ENCODE measurements around the gene TRPV4. TPM values are rescaled to one million over a fixed set of nuclear protein-coding genes. Genes with fewer than 3 reads are reported as not detected.

The TRPV4 gene
- polyA plus RNA-seq, 1 donor from 2014 or later: not detected

- H4K20me1 ChIP-seq (ENCODE audit: insufficient read depth): no peaks in the 10 kb centered on the region
- no peaks in the 10 kb centered on the region for H3K9me2 ChIP-seq (ENCODE audit: insufficient read depth, low read length)
- peak overlapping the region; percentile 90 for H3K27ac ChIP-seq (ENCODE audit: low read length)
Measured at GRCh38 chr12:109738209-109738608, 95.0 kb downstream of the TRPV4 start.

DNA sequence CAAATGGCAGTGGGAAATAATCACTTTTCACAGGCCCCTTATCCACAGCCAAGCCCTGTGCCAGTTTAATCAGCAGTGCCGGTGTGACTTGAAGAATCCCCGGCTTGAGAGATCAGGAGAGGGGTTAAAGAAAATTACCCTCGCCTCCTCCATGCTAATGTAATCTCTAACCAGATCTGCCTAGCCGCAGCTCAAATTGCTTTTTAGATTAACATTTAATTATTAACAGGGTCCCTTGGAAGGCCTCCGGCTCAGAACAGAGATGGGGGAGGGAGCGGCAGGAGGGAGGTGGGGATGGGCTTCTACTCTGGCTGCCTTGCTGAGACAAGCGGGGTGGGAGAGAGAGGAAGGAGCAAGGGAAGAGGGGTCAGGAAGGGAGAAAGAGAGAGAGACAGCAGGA is 95.6 kb downstream of the TRPV4 start:
- Histone ChIP-seq H3K4me2 (ENCODE audit: low read length) (peak overlapping the region; percentile 65), H3F3A (ENCODE audit: insufficient read depth, low read length, poor library complexity, severe bottlenecking) (peaks cover 6% of the 10 kb centered on the region), H3K9me3 (ENCODE audit: low read length) (no peaks in the 10 kb centered on the region), H3K9ac (ENCODE audit: low read length) (peak overlapping the region; percentile 64), H2AFZ (ENCODE audit: low read depth, low read length) (no peak overlapping the region), H3K79me2 (replicated peaks; ENCODE audit: insufficient read depth, low read length) (peaks cover 59% of the 10 kb centered on the region), H3K27me3 (ENCODE audit: insufficient read depth, low read depth, low read length) (no peaks in the 10 kb centered on the region), H3K9me2 (ENCODE audit: insufficient read depth, low read length) (no peaks in the 10 kb centered on the region), H4K20me1 (ENCODE audit: insufficient read depth) (no peaks in the 10 kb centered on the region), H3K4me3 (ENCODE audit: low read length) (peak overlapping the region; percentile 54), H3K36me3 (ENCODE audit: insufficient read depth, low read length) (no peaks in the 10 kb centered on the region), H3K27ac (ENCODE audit: low read length) (peak overlapping the region; percentile 90)
- TF ChIP-seq SMC3 (conservative IDR thresholded peaks at IDR 0.05; ENCODE audit: poor library complexity) (no peak), CTCF (IDR thresholded peaks at IDR 0.05; ENCODE audit: poor library complexity, severe bottlenecking) (no peak), EZH2 (IDR thresholded peaks at IDR 0.05; ENCODE audit: borderline replicate concordance, insufficient read depth, low read length, poor library complexity, severe bottlenecking) (no peak), TAF1 (IDR thresholded peaks at IDR 0.05; ENCODE audit: low read depth) (no peak), EP300 (conservative IDR thresholded peaks at IDR 0.05; ENCODE audit: poor library complexity, severe bottlenecking) (no peak), POLR2AphosphoS5 (IDR thresholded peaks at IDR 0.05) (no peak), RAD21 (conservative IDR thresholded peaks at IDR 0.05) (no peak), MXI1 (conservative IDR thresholded peaks at IDR 0.05; ENCODE audit: poor library complexity, severe bottlenecking) (no peak)
- TF ChIP-seq, protein P1, sequence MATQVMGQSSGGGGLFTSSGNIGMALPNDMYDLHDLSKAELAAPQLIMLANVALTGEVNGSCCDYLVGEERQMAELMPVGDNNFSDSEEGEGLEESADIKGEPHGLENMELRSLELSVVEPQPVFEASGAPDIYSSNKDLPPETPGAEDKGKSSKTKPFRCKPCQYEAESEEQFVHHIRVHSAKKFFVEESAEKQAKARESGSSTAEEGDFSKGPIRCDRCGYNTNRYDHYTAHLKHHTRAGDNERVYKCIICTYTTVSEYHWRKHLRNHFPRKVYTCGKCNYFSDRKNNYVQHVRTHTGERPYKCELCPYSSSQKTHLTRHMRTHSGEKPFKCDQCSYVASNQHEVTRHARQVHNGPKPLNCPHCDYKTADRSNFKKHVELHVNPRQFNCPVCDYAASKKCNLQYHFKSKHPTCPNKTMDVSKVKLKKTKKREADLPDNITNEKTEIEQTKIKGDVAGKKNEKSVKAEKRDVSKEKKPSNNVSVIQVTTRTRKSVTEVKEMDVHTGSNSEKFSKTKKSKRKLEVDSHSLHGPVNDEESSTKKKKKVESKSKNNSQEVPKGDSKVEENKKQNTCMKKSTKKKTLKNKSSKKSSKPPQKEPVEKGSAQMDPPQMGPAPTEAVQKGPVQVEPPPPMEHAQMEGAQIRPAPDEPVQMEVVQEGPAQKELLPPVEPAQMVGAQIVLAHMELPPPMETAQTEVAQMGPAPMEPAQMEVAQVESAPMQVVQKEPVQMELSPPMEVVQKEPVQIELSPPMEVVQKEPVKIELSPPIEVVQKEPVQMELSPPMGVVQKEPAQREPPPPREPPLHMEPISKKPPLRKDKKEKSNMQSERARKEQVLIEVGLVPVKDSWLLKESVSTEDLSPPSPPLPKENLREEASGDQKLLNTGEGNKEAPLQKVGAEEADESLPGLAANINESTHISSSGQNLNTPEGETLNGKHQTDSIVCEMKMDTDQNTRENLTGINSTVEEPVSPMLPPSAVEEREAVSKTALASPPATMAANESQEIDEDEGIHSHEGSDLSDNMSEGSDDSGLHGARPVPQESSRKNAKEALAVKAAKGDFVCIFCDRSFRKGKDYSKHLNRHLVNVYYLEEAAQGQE (IDR thresholded peaks at IDR 0.05; ENCODE audit: borderline replicate concordance): no peak

More at GRCh38 chr12:109738209-109738608, 95.0 kb downstream of the TRPV4 start:
- H3F3A ChIP-seq (ENCODE audit: insufficient read depth, low read length, poor library complexity, severe bottlenecking): peaks cover 11% of the 10 kb centered on the region
- H3K79me2 ChIP-seq (replicated peaks; ENCODE audit: insufficient read depth, low read length): peaks cover 56% of the 10 kb centered on the region
- TF ChIP-seq POLR2AphosphoS5 (IDR thresholded peaks at IDR 0.05): no peak
- no peak for TF ChIP-seq RAD21 (conservative IDR thresholded peaks at IDR 0.05)
- no peak for TF ChIP-seq MXI1 (conservative IDR thresholded peaks at IDR 0.05; ENCODE audit: poor library complexity, severe bottlenecking)
- TF ChIP-seq CTCF (IDR thresholded peaks at IDR 0.05; ENCODE audit: poor library complexity, severe bottlenecking): no peak
- no peak for TF ChIP-seq SMC3 (conservative IDR thresholded peaks at IDR 0.05; ENCODE audit: poor library complexity)
- TF ChIP-seq, protein P1 (IDR thresholded peaks at IDR 0.05; ENCODE audit: borderline replicate concordance): no peak
- TF ChIP-seq TAF1 (IDR thresholded peaks at IDR 0.05; ENCODE audit: low read depth): no peak
- no peak for TF ChIP-seq EZH2 (IDR thresholded peaks at IDR 0.05; ENCODE audit: borderline replicate concordance, insufficient read depth, low read length, poor library complexity, severe bottlenecking)
- no peak for TF ChIP-seq EP300 (conservative IDR thresholded peaks at IDR 0.05; ENCODE audit: poor library complexity, severe bottlenecking)
- peak overlapping the region; percentile 64 for H3K9ac ChIP-seq (ENCODE audit: low read length)
- no peak overlapping the region for H2AFZ ChIP-seq (ENCODE audit: low read depth, low read length)
- no peaks in the 10 kb centered on the region for H3K9me3 ChIP-seq (ENCODE audit: low read length)
- peak overlapping the region; percentile 54 for H3K4me3 ChIP-seq (ENCODE audit: low read length)
- H3K36me3 ChIP-seq (ENCODE audit: insufficient read depth, low read length): no peaks in the 10 kb centered on the region
- peak overlapping the region; percentile 65 for H3K4me2 ChIP-seq (ENCODE audit: low read length)
- no peaks in the 10 kb centered on the region for H3K27me3 ChIP-seq (ENCODE audit: insufficient read depth, low read depth, low read length)
